GM18858 (cell line): ENCODE results near the gene ASMT.
A peak's percentile ranks its signal among the peaks of the same experiment; 100 is the strongest.
"Not testable (repeated sequence)": the region's sequence is repeated elsewhere in the genome, so short reads cannot be mapped to it uniquely, and the experiment has no call there.

Experiments used
- ATAC-seq: cut with Tn5 transposase; IDR thresholded peaks from one replicate; pipeline ENCODE4 v1.9.1; 2021; ENCODE audit not compliant: unreplicated experiment

ASMT gene

DNA sequence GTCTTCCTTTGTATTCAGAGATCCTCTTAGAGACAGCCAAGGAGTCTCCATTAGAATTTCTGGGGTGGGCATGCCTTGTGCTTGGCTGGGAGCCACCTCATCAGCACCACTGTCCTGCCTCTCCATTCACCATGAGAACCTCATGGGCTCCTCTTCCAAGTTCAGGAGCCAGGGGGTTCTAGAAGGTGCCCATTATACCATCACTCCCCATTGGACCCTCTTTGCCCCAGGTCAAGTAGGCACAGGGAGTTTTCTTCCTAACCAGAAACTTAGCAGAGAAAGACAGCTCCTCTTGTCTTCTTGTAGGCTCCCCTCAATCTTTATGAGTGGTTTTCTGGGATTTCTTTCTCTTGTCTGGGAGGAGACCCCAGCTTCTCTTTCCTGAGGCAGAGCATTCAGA lies 31.1 kb downstream of the ASMT start:
- ATAC-seq, result no peak

DNA sequence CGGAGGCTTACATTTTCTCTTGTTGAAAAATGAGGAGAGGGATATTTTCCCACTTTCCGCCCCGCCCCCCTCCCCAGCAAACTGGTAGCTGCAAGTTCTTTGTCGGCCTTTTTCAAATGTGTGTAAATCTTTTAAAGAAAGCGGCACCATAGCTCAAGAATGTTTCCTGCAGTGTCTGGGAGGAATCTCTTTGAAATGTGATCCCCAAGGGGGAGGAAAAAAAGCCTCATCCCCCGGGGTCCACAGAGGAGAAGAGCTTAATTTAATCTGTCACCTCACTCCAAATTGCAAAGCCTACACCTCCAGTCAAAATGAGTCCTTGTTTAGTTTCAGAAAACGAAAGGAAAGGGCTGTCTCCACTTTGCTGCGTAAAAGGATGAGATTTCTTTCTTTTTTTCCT lies 34.8 kb downstream of the ASMT start:
- ATAC-seq, result no peak

DNA sequence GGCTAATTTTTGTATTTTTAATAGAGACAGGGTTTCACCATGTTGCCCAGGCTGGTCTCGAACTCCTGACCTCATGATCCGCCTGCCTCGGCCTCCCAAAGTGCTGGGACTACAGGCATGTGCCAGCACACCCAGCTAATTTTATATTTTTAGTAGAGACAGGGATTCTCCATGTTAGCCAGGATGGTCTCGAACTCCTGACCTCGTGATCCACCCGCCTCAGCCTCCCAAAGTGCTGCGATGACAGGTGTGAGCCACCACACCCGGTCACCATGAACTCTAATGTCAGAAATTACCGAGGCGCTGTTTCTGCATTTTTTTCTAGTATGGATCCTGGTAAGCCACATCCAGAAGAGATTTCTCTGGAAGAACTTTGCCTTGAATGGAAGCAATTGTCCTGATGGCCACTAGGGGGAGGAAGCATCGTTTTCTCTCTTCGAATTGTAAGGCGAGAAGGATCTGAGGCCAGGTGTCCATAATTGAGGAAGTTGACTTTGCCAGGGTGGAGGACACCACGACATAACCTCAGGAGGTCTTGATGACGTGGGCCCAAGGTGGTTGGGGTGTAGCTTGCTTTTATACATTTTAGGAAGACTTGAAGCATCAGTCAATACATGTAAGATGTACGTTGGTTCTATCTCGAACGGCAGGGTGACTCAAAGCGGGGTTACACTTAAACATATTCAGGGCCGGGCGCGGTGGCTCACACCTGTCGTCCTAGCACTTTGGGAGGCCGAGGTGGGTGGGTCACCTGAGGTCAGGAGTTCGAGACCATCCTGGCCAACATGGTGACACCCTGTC lies 37.4 kb downstream of the ASMT start:
- ATAC-seq, result not testable (repeated sequence)

DNA sequence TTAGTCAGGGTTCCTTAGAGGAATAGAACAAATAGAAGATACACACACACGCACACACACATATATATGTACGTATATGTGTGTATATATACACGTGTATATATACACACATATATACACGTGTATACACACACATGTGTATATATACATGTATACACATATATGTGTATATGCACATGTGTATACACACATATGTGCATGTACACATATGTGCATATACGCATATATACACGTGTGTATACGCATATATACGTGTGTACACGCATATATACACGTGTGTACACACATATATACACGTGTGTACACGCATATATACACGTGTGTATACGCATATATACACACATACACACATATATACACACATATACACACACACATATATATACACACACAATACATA lies 41.5 kb downstream of the ASMT start:
- ATAC-seq, result no peak

DNA sequence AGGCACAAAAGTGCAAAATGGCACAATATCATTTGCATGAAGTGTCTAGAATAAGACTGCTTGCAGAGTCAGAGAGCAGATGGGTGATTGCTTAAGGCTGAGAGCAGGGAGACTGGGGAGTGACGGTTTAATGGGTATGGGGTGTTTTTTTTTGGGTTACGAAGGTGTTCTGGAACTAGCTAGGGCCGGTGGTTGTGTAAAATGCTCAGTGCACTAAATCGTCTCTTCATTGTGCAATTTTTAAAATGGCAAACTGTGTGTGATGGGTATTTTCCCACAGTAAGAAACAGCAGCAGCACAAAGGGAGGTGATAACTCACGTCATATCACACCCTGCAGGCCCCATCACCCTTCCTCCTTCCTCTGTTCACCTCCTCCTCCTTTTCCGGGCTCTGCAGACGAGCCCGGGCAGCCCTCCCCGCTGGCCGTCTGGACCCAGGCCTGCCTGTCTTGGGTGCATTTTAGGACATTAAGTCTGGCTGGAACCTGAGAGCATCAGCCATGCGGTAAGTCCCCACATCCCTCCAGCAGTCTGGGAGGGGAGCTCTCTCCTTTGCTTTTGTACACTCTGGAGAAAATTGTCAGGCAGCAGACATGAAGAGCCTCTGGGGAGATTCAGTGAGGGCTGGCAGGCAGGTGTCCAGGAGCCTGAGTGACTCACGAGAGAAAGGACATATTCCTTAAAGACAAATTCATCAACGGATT lies 42.7 kb downstream of the ASMT start:
- ATAC-seq, result no peak

DNA sequence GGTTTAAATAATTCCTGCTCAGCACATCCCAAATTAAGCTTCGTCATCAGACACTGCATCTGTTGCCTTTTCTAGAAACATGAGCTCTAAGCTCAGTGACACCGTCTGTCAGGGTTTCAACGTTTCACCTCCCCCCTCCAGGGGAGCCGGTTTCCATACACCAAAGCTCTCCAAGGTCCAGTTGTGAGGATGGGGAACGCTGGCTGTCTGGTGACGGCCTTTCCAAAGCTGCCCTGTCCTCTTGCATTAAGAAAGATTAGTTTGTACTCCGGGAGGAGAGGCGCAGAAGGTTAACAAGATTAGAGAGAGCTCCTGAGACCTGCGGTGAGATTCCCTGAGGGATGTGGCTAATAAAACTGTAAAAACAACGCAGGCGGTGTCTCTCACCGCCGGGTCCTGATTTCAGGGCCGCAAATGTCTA lies 43.2 kb downstream of the ASMT start:
- no peak for ATAC-seq

DNA sequence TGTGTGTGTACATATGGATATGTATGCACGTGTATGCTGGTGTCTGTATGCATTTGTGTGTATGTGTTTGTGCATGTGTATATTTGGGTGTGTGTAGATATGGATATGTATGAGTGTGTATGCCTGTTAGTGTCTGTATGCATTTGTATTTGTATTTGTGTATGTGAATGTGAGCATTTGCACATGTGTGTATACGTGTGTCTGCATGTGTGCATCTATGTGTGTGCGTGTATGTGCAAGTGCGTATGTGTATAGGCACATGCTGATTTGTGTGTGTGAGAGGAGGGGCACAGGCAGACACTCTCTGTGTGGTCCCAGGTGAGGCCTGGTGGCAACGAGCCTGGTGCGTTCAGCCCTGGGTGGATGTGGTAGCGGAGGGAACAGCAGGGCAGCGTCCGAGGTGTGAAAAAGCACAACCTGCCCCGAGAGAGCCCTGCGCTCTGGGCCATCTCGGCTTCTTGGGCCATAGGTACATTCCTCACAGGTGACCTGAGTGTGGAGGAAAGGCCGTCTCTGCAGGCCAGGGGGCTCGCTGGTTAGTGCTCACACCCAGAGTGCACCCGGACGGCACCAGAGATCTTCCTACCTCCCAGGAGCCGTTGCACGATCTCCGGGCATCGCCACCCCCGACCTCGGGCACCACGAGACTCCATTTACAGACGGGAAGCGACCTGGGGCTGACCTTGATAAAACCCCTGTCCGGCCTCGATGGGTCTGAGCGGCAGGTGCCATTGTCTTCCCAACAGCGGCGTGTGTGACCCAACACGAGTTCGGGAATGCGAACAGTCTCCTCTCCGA lies 45.0 kb downstream of the ASMT start:
- no peak for ATAC-seq

DNA sequence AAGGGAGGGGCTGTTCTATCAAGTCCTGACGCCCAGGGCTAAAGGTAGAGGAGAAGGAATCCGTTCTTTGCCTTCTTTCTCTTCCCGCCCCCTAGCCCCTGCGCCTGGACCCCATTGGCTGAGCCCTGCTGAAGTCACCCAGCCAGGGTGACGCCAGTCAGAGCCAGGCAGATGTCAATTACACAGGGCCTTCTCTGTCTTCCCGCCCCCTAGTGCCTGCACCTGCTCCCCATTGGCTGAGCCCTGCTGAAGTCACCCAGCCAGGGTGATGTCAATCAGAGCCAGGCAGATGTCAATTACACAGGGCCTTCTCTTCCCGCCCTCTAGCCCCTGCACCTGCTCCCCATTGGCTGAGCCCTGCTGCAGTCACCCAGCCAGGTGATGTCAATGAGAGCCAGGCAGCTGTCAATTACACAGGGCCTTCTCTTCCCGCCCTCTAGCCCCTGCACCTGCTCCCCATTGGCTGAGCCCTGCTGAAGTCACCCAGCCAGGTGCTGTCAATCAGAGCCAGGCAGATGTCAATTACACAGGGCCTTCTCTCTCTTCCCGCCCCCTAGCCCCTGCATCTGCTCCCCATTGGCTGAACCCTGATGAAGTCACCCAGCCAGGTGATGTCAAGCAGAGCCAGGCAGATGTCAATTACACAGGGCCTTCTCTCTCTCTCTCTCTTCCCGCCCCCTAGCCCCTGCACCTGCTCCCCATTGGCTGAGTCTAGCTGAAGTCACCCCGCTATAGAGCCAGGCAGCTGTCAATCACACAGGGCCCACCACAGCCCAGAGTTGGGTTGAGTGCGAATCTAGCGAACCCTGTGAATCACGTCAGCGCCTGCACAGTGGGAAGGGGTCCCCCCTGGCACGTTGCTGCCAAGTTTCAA lies 46.4 kb downstream of the ASMT start:
- ATAC-seq, result peak; percentile 82

DNA sequence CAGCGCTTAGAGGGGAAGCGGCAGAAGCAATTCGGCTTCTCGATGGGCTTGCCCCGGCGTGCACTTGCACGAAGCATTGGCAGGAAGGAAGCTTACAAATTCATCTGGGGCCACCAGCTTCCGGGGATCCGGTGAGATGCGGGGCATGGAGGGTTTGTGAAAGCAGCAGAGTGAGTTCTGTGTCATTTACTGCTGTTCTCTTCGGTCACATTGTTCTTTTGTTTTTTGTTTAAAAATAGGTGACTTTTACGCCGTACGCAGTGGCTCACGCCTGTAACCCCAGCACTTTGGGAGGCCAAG lies 47.0 kb downstream of the ASMT start:
- no peak for ATAC-seq

DNA sequence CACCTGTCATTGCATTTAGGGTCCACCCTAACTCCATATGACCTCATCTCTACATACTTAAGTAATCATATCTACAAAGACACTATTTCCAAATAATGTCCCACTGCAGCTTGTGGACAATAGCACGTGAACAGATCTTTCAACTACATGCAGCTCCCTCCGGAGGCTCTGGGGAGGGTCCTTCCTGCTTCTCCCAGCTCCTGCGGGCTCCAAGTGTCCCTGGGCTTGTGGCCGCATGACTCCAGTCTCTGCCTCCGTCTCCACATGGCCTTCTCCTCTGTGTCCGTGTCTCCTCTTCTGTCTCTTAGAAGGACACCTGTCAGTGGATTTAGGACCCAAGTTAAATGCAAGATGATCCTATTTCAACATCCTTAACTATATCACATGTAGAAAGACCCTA lies 52.7 kb downstream of the ASMT start:
- ATAC-seq, result no peak

DNA sequence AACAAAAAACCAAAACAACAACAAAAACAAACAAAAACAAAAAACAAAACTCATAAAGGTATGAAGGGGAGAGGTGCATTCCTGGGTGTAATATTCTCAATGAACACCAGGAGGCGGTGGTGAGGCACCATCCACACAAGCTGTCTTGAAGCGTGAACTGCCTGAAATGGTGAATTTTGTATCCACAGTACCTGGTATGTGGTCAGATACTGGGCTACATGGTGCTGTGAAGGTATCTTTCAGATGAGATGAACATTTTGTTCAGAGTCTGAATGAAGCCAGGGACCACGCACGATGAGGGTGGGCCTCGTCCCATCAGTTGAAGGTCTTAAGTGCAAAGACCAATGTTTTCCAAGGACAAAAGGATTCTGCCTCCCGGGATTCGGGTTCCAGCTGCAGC lies 58.5 kb downstream of the ASMT start:
- no peak for ATAC-seq

DNA sequence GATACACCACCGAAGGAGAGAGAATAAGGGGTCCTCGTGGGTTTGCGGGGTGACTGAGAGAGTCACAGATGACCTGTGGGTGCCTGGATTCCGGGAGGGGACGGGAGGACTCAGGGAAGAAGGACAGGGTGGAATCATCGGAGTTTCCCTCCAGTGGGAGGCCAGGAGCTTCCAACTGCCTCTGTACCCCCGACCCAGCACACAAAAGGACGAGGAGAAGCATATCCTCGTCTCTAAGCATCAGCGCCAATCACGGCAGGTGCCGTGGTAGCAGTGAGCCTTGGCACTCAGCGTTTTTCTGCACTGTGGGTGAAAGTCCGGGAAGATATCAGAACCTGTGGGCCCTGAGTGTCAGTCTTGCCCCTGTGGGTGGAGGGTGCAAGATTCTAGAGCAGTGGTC lies 62.0 kb downstream of the ASMT start:
- no peak for ATAC-seq

DNA sequence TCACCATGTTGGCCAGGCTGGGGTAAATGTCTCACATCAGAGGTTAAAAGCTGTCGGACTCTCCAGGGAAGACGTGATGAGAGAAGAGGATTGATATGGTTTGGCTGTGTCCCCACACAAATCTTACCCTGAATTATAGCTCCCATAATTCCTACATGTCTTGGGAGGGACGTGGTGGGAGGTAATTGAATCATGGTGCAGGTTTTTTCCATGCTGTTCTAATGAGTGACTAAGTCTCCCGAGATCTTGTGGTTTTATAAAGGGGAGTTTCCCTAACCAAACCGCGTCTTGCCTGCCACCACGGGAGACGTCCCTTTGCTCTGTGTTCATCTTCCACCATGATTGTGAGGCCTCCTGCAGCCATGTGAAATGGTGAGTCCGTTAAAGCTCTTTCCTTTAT lies 64.4 kb downstream of the ASMT start:
- ATAC-seq, result no peak

DNA sequence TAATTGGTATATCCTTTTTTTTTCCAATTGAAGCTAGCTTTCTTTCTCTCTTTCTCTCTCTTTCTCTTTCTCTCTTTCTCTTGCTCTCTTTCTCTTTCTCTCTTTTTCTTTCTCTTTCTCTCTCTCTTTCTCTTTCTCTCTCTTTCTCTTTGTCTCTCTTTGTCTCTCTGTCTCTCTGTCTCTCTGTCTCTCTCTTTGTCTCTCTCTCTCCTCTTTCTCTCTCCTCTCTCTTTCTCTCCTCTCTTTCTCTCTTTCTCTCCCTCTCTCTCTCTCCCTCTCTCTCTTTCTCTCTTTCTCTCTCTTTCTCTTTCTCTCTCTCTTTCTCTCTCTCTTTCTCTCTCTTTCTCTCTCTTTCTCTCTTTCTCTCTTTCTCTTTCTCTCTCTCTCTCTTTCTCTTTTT lies 66.6 kb downstream of the ASMT start:
- no peak for ATAC-seq

DNA sequence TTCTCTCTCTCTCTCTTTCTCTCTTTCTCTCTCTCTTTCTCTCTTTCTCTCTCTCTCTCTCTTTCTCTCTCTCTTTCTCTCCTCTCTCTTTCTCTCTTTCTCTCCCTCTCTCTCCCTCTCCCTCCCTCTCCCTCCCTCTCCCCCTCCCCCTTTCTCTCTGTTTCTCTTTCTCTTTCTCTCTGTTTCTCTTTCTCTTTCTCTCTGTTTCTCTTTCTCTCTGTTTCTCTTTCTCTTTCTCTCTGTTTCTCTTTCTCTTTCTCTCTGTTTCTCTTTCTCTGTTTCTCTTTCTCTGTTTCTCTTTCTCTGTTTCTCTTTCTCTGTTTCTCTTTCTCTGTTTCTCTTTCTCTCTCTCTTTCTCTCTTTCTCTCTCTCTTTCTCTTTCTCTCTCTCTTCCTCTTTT lies 67.0 kb downstream of the ASMT start:
- ATAC-seq, result not testable (repeated sequence)

DNA sequence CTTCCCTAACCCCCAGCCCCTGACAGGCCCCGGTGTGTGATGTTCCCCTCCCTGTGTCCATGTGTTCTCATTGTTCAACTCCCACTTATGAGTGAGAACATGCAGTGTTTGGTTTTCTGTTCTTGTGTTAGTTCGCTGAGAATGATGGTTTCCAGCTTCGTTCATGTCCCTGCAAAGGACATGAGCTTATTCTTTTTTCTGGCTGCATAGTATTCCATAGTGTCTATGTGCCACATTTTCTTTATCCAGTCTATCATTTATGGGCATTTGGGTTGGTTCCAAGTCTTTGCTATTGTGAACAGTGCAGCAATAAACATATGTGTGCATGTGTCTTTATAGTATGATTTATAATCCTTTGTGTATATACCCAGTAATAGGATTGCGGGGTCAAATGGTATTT lies 67.6 kb downstream of the ASMT start:
- not testable (repeated sequence) for ATAC-seq

DNA sequence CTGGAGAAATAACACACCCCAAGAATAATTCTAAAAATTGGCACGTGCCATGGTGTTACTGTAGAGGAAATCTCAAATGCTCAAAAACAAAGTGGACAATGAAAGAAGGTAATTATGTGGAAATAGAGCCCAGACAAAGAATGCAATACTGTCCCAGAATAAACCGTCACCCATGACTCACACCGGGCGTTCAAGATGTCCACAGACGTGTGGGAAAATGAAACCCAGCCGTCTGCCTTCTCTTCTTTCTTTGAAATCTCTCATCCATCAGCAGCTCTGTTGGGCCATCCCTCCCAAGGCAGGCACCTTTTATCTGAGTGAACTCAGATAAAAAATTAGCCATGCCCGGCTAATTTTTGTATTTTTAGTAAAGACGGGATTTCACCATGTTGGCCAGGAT lies 70.0 kb downstream of the ASMT start:
- not testable (repeated sequence) for ATAC-seq

DNA sequence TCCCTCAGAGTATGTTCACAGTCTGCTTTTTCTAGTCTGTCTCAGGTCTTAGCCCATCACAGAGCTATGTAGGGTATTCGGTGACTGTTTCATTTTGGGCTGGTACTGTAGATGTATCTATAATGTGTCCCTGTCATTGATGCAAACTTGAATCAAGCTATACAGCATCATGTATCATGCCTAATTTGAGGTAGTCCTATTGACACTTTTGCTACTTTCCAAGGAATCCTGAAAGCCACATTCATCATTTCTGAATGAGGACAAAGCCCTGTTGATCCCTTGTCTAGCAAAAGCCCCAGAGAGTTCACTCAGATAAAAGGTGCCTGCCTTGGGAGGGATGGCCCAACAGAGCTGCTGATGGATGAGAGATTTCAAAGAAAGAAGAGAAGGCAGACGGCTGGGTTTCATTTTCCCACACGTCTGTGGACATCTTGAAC lies 70.6 kb downstream of the ASMT start:
- not testable (repeated sequence) for ATAC-seq

DNA sequence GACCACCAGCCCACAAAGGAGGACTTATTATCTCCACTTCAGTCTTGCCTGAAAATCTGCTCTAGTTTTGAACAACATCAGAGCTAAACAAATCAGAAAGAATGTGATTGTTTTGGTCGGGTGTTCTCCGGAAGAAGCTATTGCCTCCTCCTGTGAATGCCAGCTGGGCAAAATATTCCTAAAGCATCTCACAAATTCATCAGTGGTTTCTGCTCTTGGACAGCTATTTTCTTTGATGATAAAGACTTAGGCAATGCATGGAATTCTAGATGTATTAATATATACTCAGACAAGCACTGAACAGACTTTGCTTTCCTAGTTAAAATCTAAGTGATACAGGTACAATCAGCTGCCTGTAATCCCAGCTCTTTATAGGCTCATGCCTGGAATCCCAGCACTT lies 71.8 kb downstream of the ASMT start:
- no peak for ATAC-seq
